ENCODE results near the gene CFAP68.
A peak's percentile ranks its signal among the peaks of the same experiment; 100 is the strongest.

Gene CFAP68, protein sequence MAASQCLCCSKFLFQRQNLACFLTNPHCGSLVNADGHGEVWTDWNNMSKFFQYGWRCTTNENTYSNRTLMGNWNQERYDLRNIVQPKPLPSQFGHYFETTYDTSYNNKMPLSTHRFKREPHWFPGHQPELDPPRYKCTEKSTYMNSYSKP

GRCh38 chr11:111878849-111879636 is at the start of gene CFAP68, which contains the start of gene FDXACB1:
CFAP68 (plus strand) TSS chr11:111879541; CDS start chr11:111879561, 20 bp downstream.
FDXACB1 (minus strand) TSS chr11:111879165; CDS start chr11:111879132, 33 bp downstream.
- peak; percentile 97 for FAIRE-seq

GRCh38 chr11:111833524-111833923 is 45.8 kb upstream of the CFAP68 start:
- FAIRE-seq = peak; percentile 94

DNA sequence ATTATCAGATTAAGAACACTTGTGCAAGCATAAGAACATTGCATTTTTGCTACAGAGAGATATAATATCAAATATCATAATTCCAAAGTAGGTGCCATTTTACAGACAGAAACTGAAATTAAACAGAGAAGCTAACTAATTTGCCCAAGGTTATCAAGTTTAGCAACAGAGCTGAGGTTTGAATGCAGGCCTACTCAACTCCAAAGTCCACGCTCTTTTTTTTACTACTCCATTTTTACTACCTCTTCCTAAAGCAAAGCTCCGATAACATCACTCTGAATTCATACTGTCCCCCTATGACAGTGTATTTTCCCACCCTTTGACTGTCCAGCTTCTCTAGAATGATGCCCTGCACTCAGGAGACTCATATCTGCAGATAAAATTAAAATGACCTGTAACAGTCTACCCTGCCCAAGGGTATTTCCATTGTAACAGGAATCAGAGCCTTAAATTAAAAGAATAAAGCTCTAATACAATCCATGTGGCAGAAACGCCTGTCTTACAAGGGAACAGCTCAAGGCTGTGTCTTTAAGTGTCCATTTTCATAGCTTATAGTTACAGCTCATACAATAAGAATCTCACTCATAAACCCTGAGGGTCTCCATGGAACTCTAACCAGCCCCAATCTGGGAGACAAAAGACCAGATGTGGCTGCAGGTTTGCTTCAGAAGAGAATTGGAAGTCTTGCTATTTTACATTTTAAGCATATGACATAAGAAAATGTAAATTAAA is 44.7 kb upstream of the CFAP68 start:
- peak; percentile 95 for FAIRE-seq

DNA sequence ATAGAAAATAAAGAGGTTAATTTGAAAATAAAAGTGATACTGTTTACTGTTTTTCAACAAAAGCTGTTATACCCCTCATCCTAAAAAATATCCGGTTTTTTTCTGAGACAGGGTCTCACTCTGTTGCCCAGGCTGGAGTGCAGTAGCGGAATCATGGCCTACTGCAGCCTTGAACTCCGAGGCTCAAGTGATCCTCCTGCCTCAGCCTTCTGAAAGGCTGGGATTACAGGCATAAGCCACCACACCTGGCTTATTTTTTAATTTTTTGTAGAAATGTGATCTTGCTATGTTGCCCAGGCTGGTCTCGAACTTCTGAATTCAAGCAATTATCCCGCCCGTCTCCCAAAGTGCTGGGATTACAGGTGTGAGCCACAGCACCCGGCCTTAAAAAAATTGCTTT is 43.7 kb upstream of the CFAP68 start:
- FAIRE-seq = no peak

DNA sequence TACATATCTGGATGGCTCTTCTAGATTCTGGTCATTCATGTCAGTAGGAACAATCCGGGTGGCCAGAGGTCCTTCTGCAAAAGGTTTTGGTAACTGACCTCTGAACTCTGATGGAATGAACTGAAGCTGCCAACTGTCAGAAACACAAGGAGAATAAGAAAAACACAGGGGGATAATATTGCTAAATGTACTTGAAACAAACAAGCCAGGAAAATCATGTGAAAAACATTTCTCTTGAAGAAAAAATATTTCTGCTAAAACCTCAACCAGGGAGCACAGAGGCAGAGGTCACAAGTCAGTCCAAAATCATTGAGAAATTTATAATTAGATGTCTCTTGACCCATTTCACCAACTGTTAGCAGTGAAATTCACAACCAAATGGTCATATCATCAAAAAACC is 43.2 kb upstream of the CFAP68 start:
- peak; percentile 34 for FAIRE-seq

- FAIRE-seq = peak; percentile 47
Observed at GRCh38 chr11:111836721-111837120, 42.6 kb upstream of the CFAP68 start.

GRCh38 chr11:111837366-111837891 is 41.9 kb upstream of the CFAP68 start:
- no peak for FAIRE-seq

DNA sequence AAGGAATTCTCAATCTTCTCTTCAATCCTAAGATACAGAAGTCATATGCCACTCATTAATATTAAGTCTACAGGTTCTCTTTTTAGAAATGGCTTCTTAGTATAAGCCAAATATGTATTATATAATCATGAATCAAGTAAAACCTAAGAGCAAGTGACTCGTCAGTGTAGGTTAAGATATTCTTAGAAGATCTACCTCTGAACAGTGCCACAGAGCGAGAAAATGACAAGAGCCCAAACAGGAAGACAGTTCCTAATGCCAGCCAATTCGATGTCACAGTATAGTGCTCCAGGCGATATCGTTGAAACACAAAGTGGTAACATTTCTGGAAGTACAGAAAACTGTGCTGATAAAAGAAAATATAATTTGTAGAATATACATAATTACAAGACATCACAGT is 41.3 kb upstream of the CFAP68 start:
- no peak for FAIRE-seq

GRCh38 chr11:111840143-111840542 is 39.2 kb upstream of the CFAP68 start:
- no peak for FAIRE-seq

DNA sequence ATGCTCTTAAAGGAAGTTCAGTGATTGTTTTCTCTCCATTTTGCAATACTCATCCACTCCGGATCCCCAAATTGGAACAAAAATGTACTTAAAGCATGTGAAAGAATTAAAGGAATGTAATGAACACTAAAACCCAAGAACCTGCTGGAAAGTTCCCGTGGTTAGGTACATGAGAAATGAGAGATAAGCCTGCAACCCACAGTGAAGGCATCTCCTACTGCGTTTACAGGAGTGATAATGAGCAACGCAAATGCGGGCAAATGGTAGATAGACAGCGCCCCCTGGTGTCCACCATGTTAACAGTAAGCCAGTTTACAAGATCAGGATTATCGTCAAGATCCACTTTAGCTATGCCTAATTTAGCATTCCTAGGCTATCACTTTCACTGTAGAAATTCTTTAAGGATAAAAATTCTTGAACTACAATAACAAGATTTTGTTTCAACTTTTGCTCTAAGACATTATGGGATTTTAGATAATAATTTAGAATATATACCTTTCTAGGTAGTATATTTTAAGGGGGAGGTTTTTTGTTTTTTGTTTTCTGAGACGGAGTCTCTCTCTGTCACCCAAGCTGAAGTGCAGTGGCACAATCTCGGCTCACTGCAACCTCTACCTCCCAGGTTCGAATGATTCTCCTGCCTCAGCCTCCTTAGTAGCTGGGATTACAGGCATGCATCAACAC is 37.8 kb upstream of the CFAP68 start:
- no peak for FAIRE-seq

GRCh38 chr11:111843661-111844060 is 35.7 kb upstream of the CFAP68 start:
- FAIRE-seq = peak; percentile 28

GRCh38 chr11:111845276-111846028 is 33.9 kb upstream of the CFAP68 start:
- FAIRE-seq = peak; percentile 97

GRCh38 chr11:111846063-111846462 is 33.3 kb upstream of the CFAP68 start:
- no peak for FAIRE-seq

DNA sequence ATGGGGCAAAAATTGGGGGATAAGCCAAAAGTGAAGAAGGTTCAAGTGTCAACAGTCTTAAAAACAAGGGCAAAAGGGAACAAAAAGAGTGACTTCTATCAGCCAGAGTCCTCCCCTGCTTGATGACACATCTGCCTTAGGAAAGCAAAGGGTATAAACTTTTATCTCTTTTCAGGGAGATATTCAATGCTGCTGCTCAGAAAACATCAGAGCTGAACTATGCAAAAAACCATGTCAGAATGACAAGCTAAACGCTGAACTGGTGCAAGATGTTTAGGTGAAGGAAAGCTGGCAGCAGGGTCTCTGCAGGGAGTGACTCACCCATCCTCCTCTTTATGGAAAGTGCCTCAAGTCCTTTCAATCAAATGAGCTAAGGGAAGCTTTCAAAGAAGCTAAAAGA is 32.7 kb upstream of the CFAP68 start:
- no peak for FAIRE-seq

GRCh38 chr11:111849631-111850030 is 29.7 kb upstream of the CFAP68 start:
- no peak for FAIRE-seq

DNA sequence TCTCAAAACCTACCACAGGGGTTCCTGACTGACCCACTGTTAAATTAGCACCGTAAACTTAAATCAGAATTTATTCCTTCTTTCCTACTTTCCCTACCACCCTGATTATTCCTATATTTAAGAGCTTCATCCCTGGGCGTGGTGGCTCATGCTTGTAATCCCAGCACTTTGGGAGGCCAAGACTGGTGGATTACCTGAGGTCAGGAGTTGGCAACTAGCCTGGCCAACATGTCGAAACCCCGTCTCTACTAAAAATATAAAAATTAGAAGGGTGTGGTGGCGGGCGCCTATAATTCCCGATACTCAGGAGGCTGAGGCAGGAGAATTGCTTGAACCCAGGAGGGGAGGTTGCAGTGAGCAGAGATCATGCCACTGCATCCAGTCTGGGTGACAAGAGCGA is 28.3 kb upstream of the CFAP68 start:
- FAIRE-seq = no peak

- FAIRE-seq = peak; percentile 97
Observed at GRCh38 chr11:111851636-111852035, 27.7 kb upstream of the CFAP68 start.

DNA sequence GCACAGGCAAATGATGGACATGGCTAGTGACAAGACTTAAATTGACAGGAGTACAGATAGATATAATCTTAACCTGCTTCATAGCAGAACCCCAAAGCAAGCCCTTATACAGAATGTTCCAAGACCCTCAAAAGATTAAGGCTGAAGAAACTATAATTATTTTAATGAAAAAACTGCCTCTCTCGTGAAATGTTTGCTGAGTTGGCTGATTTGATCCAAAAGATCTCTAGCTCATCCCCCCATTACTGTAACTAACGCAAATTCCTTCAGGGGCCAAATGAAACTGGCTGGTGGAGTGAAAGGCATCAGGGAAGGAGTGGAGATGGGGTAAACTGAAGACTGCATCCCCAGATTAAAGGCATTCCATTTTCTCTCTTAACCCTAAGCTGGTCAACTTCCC is 27.2 kb upstream of the CFAP68 start:
- FAIRE-seq = no peak

- FAIRE-seq = no peak
Observed at GRCh38 chr11:111855506-111855905, 23.8 kb upstream of the CFAP68 start.

DNA sequence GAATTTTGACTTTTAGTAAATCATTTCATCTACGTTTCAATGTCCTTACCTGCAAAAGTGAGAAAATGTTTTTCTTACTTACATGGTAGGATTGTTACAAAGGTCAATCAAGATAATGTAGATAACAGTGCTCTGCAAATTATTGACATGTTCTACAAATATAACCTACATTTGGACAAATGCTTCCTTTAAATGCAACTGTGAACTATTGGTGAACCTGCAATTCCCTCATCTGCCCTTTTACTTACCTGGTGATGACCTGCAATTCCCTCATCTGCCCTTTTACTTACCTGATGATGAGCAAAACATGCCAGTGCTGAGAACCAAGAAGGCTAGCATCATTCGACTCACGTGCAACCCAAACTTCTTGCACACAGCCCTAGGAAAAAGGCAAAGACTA is 19.1 kb upstream of the CFAP68 start:
- FAIRE-seq = no peak

DNA sequence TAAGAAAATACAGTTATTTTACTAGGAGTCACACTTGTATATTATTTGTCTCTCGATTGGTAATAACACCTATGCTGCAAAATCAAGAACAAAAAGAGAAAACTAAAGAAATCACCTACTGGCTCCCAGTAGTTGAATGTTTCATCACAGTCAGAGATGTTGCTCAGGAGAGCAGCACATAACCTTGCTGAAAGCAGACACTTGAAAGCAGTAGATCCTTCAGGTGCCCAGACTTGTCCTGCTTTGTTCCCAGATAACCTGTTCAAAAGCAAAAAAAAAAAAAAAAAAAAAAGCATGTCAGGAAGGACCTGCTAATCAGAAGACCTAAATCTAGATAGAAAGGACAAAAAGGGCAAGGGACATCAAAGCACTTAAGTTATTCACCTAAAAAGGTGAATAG is 9.2 kb upstream of the CFAP68 start:
- FAIRE-seq = no peak

GRCh38 chr11:111870522-111870885 is 8.8 kb upstream of the CFAP68 start:
- FAIRE-seq = no peak
